Measurements from ENCODE around the gene CYP27C1. TPM values are rescaled to one million over a fixed set of nuclear protein-coding genes. Genes with fewer than 3 reads are reported as not detected.
A peak's percentile ranks its signal among the peaks of the same experiment; 100 is the strongest.
"Not testable (repeated sequence)": the region's sequence is repeated elsewhere in the genome, so short reads cannot be mapped to it uniquely, and the experiment has no call there.

The CYP27C1 gene
- total and polyA plus RNA-seq, 12 donors, result 0.07 to 0.20 (median 0.13) TPM; not detected in 6

DNA sequence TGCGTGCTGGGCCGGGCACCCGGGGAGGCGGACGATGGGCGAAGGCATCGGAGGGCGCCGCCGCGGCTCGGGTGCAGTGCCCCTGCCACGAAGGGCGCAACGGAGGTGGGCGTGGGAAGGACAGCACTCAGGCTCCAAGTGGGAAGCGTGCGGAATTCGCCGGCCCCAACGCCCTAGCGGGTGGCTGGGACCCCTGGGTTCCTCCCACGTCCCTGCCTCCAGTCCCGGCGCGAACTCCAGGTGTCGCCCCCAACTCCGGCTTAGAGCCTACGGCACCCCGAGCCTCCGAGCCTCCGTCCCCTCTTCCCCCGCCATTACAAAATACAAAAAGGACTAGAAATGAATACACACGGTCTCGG is 1.3 kb downstream of the CYP27C1 start:
- 1 to 4% methylated on average over 35 of the region's 35 CpGs for WGBS, 2 donors
- ATAC-seq (peak in 1 of 8 donors; percentile 34), DNase-seq (no peak)
- H3K9me3 ChIP-seq, result peaks cover 0 to 12% (median 0%) of the 10 kb centered on the region in 11 donors
- TF ChIP-seq, protein P1, sequence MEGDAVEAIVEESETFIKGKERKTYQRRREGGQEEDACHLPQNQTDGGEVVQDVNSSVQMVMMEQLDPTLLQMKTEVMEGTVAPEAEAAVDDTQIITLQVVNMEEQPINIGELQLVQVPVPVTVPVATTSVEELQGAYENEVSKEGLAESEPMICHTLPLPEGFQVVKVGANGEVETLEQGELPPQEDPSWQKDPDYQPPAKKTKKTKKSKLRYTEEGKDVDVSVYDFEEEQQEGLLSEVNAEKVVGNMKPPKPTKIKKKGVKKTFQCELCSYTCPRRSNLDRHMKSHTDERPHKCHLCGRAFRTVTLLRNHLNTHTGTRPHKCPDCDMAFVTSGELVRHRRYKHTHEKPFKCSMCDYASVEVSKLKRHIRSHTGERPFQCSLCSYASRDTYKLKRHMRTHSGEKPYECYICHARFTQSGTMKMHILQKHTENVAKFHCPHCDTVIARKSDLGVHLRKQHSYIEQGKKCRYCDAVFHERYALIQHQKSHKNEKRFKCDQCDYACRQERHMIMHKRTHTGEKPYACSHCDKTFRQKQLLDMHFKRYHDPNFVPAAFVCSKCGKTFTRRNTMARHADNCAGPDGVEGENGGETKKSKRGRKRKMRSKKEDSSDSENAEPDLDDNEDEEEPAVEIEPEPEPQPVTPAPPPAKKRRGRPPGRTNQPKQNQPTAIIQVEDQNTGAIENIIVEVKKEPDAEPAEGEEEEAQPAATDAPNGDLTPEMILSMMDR (IDR thresholded peaks at IDR 0.05), result no peak
- intact Hi-C loops (cut with DNase I), result no loop called here
- H3K4me1 ChIP-seq, result peaks cover 5 to 22% (median 17%) of the 10 kb centered on the region in 9 donors
- H3K36me3 ChIP-seq, result no peaks in the 10 kb centered on the region
- H3K27ac ChIP-seq, result no peak overlapping the region
- H3K27me3 ChIP-seq, result peaks cover 7 to 83% (median 67%) of the 10 kb centered on the region in 7 donors
- H3K4me3 ChIP-seq, result peak overlapping the region; percentile 22 to 59 (median 46)

DNA sequence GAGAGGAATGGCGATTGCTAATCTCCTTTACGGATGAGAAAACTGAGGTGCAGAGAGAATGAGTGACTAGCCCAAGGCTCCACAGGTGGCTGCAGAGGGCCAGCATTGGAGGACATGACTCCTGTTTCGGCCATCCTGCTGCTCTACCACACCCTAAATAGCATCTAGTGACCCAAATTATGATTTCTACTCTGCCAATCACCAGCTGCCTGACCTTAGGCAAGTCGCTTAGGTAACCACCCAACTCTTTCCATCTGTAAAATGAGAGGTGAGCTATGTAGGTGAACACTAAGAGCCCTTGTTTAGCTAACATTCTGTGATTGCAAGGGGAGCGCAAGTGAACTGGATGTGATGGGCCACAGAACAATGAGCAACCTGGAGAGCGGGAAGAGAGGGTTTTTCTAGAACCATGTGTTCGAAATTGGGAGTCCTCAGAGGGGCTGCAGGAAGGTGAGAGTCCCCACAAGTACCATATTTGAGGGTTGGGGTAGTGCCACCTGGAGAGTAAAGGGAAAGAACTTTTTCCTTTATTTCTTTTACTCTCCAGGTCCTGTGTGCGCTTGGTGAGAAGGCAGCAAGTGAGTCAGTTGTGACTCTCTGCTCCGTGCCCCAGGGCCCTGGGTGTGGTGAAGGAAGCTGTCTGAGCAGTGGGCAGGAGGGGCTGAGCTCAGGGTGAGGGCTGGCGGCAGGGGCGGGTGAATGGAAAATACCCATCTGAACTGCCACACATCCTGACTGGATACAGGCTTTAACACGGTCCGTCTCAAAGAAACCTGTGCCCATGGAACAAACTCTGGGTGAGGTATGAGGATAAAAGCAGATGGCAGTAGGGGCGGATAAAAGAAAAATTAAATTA is 2.4 kb downstream of the CYP27C1 start:
- no peak for ATAC-seq
- Histone ChIP-seq H3K4me3 (no peak overlapping the region), H3K27me3 (peaks cover 7 to 79% (median 56%) of the 10 kb centered on the region in 7 donors), H3K27ac (no peak overlapping the region), H3K9me3 (peaks cover 0 to 21% (median 2%) of the 10 kb centered on the region in 11 donors), H3K36me3 (no peaks in the 10 kb centered on the region), H3K4me1 (peaks cover 5 to 22% (median 17%) of the 10 kb centered on the region in 9 donors)
- DNase-seq, result no peak
- TF ChIP-seq, protein P1 (IDR thresholded peaks at IDR 0.05), result no peak
- 72 to 81% methylated on average over 14 of the region's 14 CpGs for WGBS, 2 donors
- intact Hi-C loops (cut with DNase I), result no loop called here

DNA sequence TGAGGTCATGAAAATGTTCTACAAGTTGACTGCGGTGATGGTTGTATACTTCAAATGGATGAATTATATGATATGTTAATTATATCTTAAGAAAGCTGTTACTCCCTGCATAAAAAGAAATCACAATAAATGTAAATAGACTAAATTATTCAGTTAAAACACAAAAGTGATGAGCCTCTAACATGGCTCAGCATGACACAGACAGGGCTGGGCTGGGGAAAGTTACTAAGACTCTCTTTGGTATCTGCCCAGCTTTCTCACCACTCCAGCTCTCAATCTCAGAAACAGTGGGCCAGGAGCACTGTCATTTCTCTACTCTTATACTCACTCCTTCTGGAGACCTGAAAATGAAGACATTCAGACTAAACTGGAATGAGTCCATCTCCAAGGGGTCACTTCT is 3.5 kb downstream of the CYP27C1 start:
- no peak for DNase-seq
- Histone ChIP-seq H3K4me3 (no peak overlapping the region), H3K36me3 (no peaks in the 10 kb centered on the region), H3K4me1 (peaks cover 5 to 22% (median 17%) of the 10 kb centered on the region in 9 donors), H3K9me3 (peaks cover 0 to 21% (median 2%) of the 10 kb centered on the region in 11 donors), H3K27ac (no peak overlapping the region), H3K27me3 (peaks cover 7 to 69% (median 45%) of the 10 kb centered on the region in 7 donors)
- intact Hi-C loops (cut with DNase I), result no loop called here
- TF ChIP-seq, protein P1 (IDR thresholded peaks at IDR 0.05), result no peak
- no peak for ATAC-seq
- 92 to 98% methylated on average over 1 of the region's 1 CpG for WGBS, 2 donors

DNA sequence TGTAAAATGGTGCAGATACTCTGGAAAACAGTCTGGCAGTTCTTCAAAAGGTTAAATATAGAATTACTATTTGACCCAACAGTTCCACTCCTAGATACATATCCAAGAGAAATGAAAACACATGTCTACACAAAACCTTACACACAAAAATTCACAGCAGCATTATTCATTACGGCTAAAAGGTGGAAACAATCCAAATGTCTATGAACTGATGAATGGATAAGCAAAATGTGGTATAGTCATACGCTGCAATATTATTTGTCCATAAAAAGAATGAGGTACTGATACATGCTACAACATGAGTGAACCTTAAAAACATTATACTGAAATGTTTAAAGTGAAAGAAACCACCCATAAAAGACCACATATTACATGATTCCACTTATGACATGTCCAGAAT is 4.0 kb downstream of the CYP27C1 start:
- Histone ChIP-seq H3K4me3 (no peak overlapping the region), H3K4me1 (peaks cover 5 to 22% (median 17%) of the 10 kb centered on the region in 9 donors), H3K27ac (no peak overlapping the region), H3K36me3 (no peaks in the 10 kb centered on the region), H3K27me3 (peaks cover 7 to 64% (median 40%) of the 10 kb centered on the region in 7 donors), H3K9me3 (peaks cover 0 to 21% (median 2%) of the 10 kb centered on the region in 11 donors)
- 81 to 82% methylated on average over 2 of the region's 2 CpGs for WGBS, 2 donors
- intact Hi-C loops (cut with DNase I), result no loop called here
- ATAC-seq (no peak), DNase-seq (no peak)
- TF ChIP-seq, protein P1 (IDR thresholded peaks at IDR 0.05), result no peak

DNA sequence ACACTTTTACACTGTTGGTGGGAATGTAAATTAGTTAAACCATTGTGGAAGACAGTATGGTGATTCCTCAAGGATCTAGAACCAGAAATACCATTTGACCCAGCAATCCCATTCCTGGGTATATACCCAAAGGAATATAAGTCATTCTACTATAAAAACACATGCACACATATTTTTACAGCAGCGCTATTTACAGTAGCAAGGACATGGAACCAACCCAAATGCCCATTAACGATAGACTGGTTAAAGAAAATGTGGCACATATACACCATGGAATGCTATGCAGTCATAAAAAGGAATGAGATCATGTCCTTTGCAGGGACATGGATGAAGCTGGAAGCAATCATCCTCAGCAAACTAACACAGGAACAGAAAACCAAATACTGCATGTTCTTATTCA is 5.9 kb downstream of the CYP27C1 start:
- 90% methylated on average over 2 of the region's 2 CpGs for WGBS, 2 donors
- Histone ChIP-seq H3K9me3 (peaks cover 0 to 21% (median 2%) of the 10 kb centered on the region in 11 donors), H3K27me3 (peaks cover 3 to 50% (median 23%) of the 10 kb centered on the region in 7 donors)
- H3K4me1 ChIP-seq; H3K27ac ChIP-seq; H3K36me3 ChIP-seq; intact Hi-C loops (cut with DNase I); ATAC-seq; DNase-seq; H3K4me3 ChIP-seq: not testable (repeated sequence)

Measured in heart right ventricle (tissue), 16 donors.